Adrenal gland (tissue), 12 donors: ENCODE measurements around the gene LIPC. TPM values are rescaled to one million over a fixed set of nuclear protein-coding genes. Genes with fewer than 3 reads are reported as not detected.

ENCODE experiments used
- DNase-seq, 7 donors: peaks; one replicate each; pipeline ENCODE4 v3.0.0-alpha.2; 2019 to 2020
- H3K27ac ChIP-seq, 5 donors: fragments of 200-600 bp; sonication (generic) in 4 of 5; 1 replicate in 3 of 5; 2 replicates in 2 of 5; pipeline versions ENCODE4 v1.5.1 to v1.8.0; 2016 to 2020; ENCODE audit warnings: mild to moderate bottlenecking in 1 of 5
- H3K27me3 ChIP-seq: fragments of 200-600 bp; 2 replicates; pipeline ENCODE4 v1.8.0; 2021
- H3K36me3 ChIP-seq, 2 donors: fragments of 200-600 bp; replicated peaks in 1 of 2; 1 replicate in 1 of 2; 2 replicates in 1 of 2; pipeline versions ENCODE4 v1.5.1 to v1.8.0; 2018 to 2022
- H3K4me1 ChIP-seq, 2 donors: fragments of 200-600 bp; replicated peaks in 1 of 2; 1 replicate in 1 of 2; 2 replicates in 1 of 2; pipeline versions ENCODE4 v1.5.1 to v1.8.0; 2018 to 2021
- H3K4me3 ChIP-seq, 4 donors: fragments of 200-600 bp; sonication (generic) in 3 of 4; one replicate each; pipeline ENCODE4 v1.5.1; 2016 to 2018
- H3K9me3 ChIP-seq, 3 donors: fragments of 200-600 bp; sonication (generic) in 1 of 3; replicated peaks in 1 of 3; 1 replicate in 2 of 3; 2 replicates in 1 of 3; pipeline versions ENCODE4 v1.5.1 to v1.8.0; 2016 to 2021
- CTCF ChIP-seq, 6 experiments: fragments of 450-650 bp in 4 of 6; fragments of 200-600 bp in 2 of 6; sonication (generic) in 1 of 6; IDR thresholded peaks; 1 replicate in 5 of 6; 2 replicates in 1 of 6; pipeline versions ENCODE4 v1.5.1 to v1.8.0; 2016 to 2021; ENCODE audit warnings: antibody characterized with exemption in 6 of 6, mild to moderate bottlenecking in 2 of 6, moderate library complexity in 1 of 6
- POLR2A ChIP-seq, 2 donors: fragments of 450-650 bp; IDR thresholded peaks; one replicate each; pipeline ENCODE4 v1.6.1; 2017; ENCODE audit warnings: antibody characterized with exemption in 2 of 2, mild to moderate bottlenecking in 2 of 2, moderate library complexity in 1 of 2
- WGBS, 4 donors: extraction: QIAGEN DNeasy Blood & Tissue Kit in 2 of 4; methylation state at CpG; one replicate each; pipeline versions ENCODE4 v1.1.5 to v1.1.7; 2013 to 2017; 5-methylcytosine and 5-hydroxymethylcytosine counted together
- intact Hi-C, 2 donors: fragments of 100-400 bp; cut with DNase I; formaldehyde crosslinking; loops; one replicate each; pipeline versions ENCODE4 v1.14.1 to v1.15.0; 2022 to 2023
- polyA plus RNA-seq, 3 donors: library from polyadenylated mRNA; stranded (reverse); fragments of 200-250 nt in 2 of 3; fragments of 350-450 nt in 1 of 3; fragmentation: Illumina TruSeq in 1 of 3; extraction: RNeasy Lipid Tissue Mini Kit (QIAGEN cat#74804) in 1 of 3; gene quantifications; one replicate each; pipeline ENCODE4 v1.2.3, GENCODE V29; 2013 to 2014
- total RNA-seq, 9 donors: library from RNA; depleted of rRNA in 4 of 9; stranded (reverse); fragments of >200 nt in 4 of 9; fragments of 120-200 nt in 1 of 9; fragmentation: NEBNext Ultra II Directional in 1 of 9; extraction: Animal tissue kit (Norgen Biotek cat#: 25700) in 1 of 9; gene quantifications; one replicate each; pipeline versions ENCODE4 v1.1.0 to v1.2.4, GENCODE V29; 2013 to 2023
- donor health status: healthy with polysubstance abuse.
- donor health status: Bipolar disorder and iron deficiency.
- donor health status: DM: yes; HTN: yes; CAD: no.
- donor health status: DM: no; HTN: no; CAD: no.
- donor health status: DM: no; HTN: no; CAD: no.
- donor health status: DM: yes; HTN: yes; CAD: no.

The LIPC gene
- total and polyA plus RNA-seq, 12 donors, result 0.11 to 1.0 (median 0.24) TPM; not detected in 5

GRCh38 chr15:58594898-58595297, 163.1 kb downstream of the LIPC start:
- no peaks in the 10 kb centered on the region for H3K27me3 ChIP-seq
- H3K9me3 ChIP-seq, result no peaks in the 10 kb centered on the region
- TF ChIP-seq CTCF (IDR thresholded peaks at IDR 0.05), result no peak
- no peak for TF ChIP-seq POLR2A (IDR thresholded peaks at IDR 0.05)
- H3K4me1 ChIP-seq, result no peaks in the 10 kb centered on the region
- no peak overlapping the region for H3K4me3 ChIP-seq
- 97 to 100% (median 99%) methylated on average over 1 of the region's 1 CpG for WGBS, 4 donors
- H3K36me3 ChIP-seq, result peaks cover 0 to 7% of the 10 kb centered on the region in 2 donors
- no peak for DNase-seq
- intact Hi-C loops, result no loop called here
- no peak overlapping the region for H3K27ac ChIP-seq

- TF ChIP-seq POLR2A (IDR thresholded peaks at IDR 0.05) (no peak), CTCF (IDR thresholded peaks at IDR 0.05) (no peak)
- Histone ChIP-seq H3K4me1 (no peaks in the 10 kb centered on the region), H3K27me3 (no peaks in the 10 kb centered on the region), H3K4me3 (no peak overlapping the region), H3K36me3 (peaks cover 0 to 7% of the 10 kb centered on the region in 2 donors), H3K27ac (no peak overlapping the region), H3K9me3 (no peaks in the 10 kb centered on the region)
- 79 to 84% (median 82%) methylated on average over 3 of the region's 3 CpGs for WGBS, 4 donors
- DNase-seq, result no peak
- intact Hi-C loops, result no loop called here
These were observed 163.9 kb downstream of the LIPC start for GRCh38 chr15:58595516-58596263.

GRCh38 chr15:58597943-58598828, 166.4 kb downstream of the LIPC start:
- 88 to 95% (median 89%) methylated on average over 4 of the region's 4 CpGs for WGBS, 4 donors

More at GRCh38 chr15:58597943-58598828, 166.4 kb downstream of the LIPC start:
- intact Hi-C loops, result no loop called here
- H3K27me3 ChIP-seq, result no peaks in the 10 kb centered on the region
- H3K9me3 ChIP-seq, result no peaks in the 10 kb centered on the region
- TF ChIP-seq CTCF (IDR thresholded peaks at IDR 0.05) (no peak), POLR2A (IDR thresholded peaks at IDR 0.05) (no peak)
- H3K27ac ChIP-seq, result no peak overlapping the region
- no peak overlapping the region for H3K4me3 ChIP-seq
- H3K4me1 ChIP-seq, result no peaks in the 10 kb centered on the region
- H3K36me3 ChIP-seq, result peaks cover 0 to 7% of the 10 kb centered on the region in 2 donors
- no peak for DNase-seq
